Immature natural killer cell (primary cell): ENCODE results near the gene KCNJ16. TPM values are rescaled to one million over a fixed set of nuclear protein-coding genes. Genes with fewer than 3 reads are reported as not detected.

Experiments used
- DNase-seq, 3 donors: peaks; one replicate each; pipeline ENCODE4 v3.0.0; 2022; ENCODE audit warnings: mixed read lengths in 1 of 3
- H3K27ac Mint-ChIP-seq, 6 donors: one replicate each; pipeline ENCODE4 v1.8.0; 2020; ENCODE audit warnings: mixed read lengths in 6 of 6, mild to moderate bottlenecking in 5 of 6, inconsistent platforms in 4 of 6, moderate library complexity in 3 of 6
- H3K27me3 Mint-ChIP-seq, 3 donors: one replicate each; pipeline ENCODE4 v1.8.0; 2020 to 2021; ENCODE audit warnings: low read depth in 3 of 3, mild to moderate bottlenecking in 3 of 3, mixed read lengths in 3 of 3, moderate library complexity in 3 of 3, inconsistent platforms in 1 of 3
- H3K36me3 Mint-ChIP-seq, 3 donors: one replicate each; pipeline ENCODE4 v1.8.0; 2020; ENCODE audit warnings: mixed read lengths in 3 of 3, inconsistent platforms in 2 of 3, mild to moderate bottlenecking in 2 of 3
- H3K4me1 Mint-ChIP-seq, 2 donors: one replicate each; pipeline ENCODE4 v1.8.0; 2020; ENCODE audit warnings: inconsistent platforms in 2 of 2, mild to moderate bottlenecking in 2 of 2, mixed read lengths in 2 of 2, moderate library complexity in 1 of 2
- H3K4me3 Mint-ChIP-seq, 5 donors: one replicate each; pipeline ENCODE4 v1.8.0; 2020; ENCODE audit warnings: mild to moderate bottlenecking in 5 of 5, mixed read lengths in 5 of 5, inconsistent platforms in 3 of 5, moderate library complexity in 3 of 5
- H3K9me3 Mint-ChIP-seq, 6 donors: one replicate each; pipeline ENCODE4 v1.8.0; 2020; ENCODE audit warnings: mild to moderate bottlenecking in 6 of 6, mixed read lengths in 6 of 6, inconsistent platforms in 4 of 6, moderate library complexity in 3 of 6
- polyA plus RNA-seq, 3 donors: library from polyadenylated mRNA; unstranded; fragments of 300-500 nt; fragmentation: Illumina TruSeq; gene quantifications; one replicate each; pipeline ENCODE4 v1.2.3, GENCODE V29; 2021

KCNJ16 gene
- polyA plus RNA-seq, 3 donors from 2014 or later = not detected

DNA sequence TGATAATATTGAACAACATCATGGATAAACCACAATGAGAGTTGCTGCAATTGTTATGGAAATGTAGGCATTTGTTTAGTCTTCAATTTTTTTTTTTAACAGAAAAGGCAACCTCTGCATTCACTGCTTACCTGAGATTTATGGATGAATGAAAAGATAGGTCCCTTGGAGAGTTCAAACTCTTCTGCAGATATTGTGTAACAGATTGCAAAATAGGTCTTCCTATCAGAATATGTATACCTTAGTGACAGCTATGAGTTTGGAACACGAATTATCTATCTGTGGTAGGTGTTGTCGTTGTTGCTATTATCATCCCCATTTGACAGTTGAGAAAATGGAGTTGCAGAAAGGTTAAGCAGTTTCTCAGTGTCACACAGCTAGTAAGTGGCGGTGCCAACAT is 1.2 kb upstream of the KCNJ16 start:
- peaks cover 0 to 3% (median 0%) of the 10 kb centered on the region in 3 donors for H3K27me3 Mint-ChIP-seq
- no peak overlapping the region for H3K4me3 Mint-ChIP-seq
- no peaks in the 10 kb centered on the region for H3K4me1 Mint-ChIP-seq
- peaks cover 0 to 3% (median 0%) of the 10 kb centered on the region in 3 donors for H3K36me3 Mint-ChIP-seq
- no peak for DNase-seq
- H3K27ac Mint-ChIP-seq = no peak overlapping the region
- H3K9me3 Mint-ChIP-seq = peaks cover 0 to 10% (median 3%) of the 10 kb centered on the region in 6 donors

DNA sequence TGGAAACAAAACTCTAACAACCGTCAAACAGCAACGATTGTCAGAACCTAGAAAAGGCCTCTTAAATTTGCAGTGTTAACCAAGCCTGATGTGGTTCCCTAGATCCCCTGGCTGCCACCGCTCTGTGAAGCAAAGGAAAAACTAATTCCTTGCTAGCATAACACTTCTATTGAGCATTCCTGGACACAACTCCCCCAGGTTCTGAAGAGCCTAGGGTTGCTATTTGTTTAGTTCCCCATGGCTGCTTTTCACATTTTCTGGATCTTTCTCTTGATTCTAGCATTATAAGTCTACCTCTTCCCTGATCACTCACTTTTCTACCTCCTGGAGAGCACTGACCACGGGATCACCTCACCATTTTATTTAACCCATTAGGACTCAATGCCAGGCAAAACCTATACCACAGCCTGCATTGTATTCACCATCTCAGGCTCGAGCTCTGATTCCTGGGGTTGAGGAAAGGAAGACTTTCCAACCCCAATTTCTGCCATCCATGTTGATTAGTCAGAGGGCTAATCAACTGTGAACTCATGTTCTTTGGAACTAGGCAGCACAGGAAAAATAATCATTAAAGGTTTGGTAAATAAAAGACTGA is 692 bp upstream of the KCNJ16 start:
- no peak overlapping the region for H3K27ac Mint-ChIP-seq
- no peak for DNase-seq
- peaks cover 0 to 3% (median 0%) of the 10 kb centered on the region in 3 donors for H3K36me3 Mint-ChIP-seq
- peaks cover 0 to 3% (median 0%) of the 10 kb centered on the region in 3 donors for H3K27me3 Mint-ChIP-seq
- no peaks in the 10 kb centered on the region for H3K4me1 Mint-ChIP-seq
- H3K4me3 Mint-ChIP-seq = no peak overlapping the region
- H3K9me3 Mint-ChIP-seq = peaks cover 0 to 10% (median 3%) of the 10 kb centered on the region in 6 donors

DNA sequence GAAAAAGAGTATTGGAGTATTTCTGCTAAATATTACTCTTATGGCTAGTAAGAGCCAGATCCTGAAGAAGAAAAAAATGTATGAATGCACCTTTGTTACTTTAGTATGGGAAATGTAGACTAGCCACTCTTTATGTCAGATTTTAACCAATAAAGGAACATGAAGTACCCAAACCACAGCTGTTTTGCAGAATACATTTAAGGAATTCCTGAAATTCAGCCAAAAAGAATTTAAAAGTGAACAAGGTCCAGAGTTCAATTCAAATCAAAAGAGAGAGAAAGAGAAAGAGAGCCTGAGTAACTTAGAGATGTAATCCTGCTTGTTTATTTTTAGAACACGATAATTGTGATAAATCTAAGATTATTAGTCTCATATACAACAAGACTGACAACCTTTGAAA is 1.2 kb downstream of the KCNJ16 start:
- H3K4me3 Mint-ChIP-seq = no peak overlapping the region
- H3K4me1 Mint-ChIP-seq = no peaks in the 10 kb centered on the region
- peaks cover 0 to 10% (median 2%) of the 10 kb centered on the region in 6 donors for H3K9me3 Mint-ChIP-seq
- peaks cover 0 to 2% (median 2%) of the 10 kb centered on the region in 3 donors for H3K27me3 Mint-ChIP-seq
- H3K27ac Mint-ChIP-seq = no peak overlapping the region
- no peak for DNase-seq
- H3K36me3 Mint-ChIP-seq = peaks cover 0 to 3% (median 0%) of the 10 kb centered on the region in 3 donors

DNA sequence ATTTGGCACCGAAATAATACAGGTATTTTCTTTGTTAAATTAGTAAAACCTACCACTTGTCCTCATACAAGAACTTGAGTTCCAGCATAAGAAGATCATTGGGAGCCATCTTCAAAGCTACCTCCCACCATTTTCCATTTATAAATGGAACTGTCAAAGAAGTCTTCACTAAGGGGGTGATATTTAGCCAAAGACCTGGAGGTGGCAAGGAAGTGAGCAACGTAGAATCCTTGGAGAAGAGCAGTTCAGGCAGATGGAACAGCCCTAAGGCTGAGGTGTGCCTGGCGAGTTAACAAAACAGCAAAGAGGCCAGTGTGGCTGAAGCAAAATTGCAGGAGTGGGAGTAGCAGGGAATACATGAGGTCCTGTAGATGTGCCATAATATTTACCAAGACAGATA is 1.8 kb downstream of the KCNJ16 start:
- H3K4me1 Mint-ChIP-seq = no peaks in the 10 kb centered on the region
- H3K27me3 Mint-ChIP-seq = peaks cover 0 to 3% (median 2%) of the 10 kb centered on the region in 3 donors
- no peak for DNase-seq
- H3K9me3 Mint-ChIP-seq = peaks cover 0 to 12% (median 2%) of the 10 kb centered on the region in 6 donors
- H3K4me3 Mint-ChIP-seq = no peak overlapping the region
- no peak overlapping the region for H3K27ac Mint-ChIP-seq
- H3K36me3 Mint-ChIP-seq = peaks cover 0 to 3% (median 0%) of the 10 kb centered on the region in 3 donors

DNA sequence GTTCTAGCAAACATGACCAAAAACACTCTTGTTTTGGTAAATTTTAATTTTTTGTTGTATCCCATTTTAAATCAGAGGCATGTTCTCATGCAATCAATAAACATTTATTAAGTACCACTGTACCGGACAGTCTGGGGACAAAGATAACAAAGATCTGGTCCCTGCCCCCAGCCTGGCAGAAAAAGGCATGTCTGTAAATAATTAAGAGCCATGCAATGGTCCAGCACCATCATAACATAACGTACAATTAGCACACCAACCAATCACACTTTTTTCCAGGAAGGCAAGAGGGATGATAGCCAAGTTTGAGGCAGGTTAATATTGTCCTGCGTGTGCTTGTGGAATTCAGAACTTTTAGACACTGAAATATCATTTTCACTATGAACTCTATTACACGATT is 3.5 kb downstream of the KCNJ16 start:
- Mint-ChIP-seq H3K4me3 (no peak overlapping the region), H3K27ac (no peak overlapping the region), H3K9me3 (peaks cover 0 to 10% (median under 1%) of the 10 kb centered on the region in 6 donors), H3K4me1 (no peaks in the 10 kb centered on the region), H3K36me3 (peaks cover 0 to 3% (median 0%) of the 10 kb centered on the region in 3 donors), H3K27me3 (peaks cover 0 to 4% (median 3%) of the 10 kb centered on the region in 3 donors)
- DNase-seq = no peak

DNA sequence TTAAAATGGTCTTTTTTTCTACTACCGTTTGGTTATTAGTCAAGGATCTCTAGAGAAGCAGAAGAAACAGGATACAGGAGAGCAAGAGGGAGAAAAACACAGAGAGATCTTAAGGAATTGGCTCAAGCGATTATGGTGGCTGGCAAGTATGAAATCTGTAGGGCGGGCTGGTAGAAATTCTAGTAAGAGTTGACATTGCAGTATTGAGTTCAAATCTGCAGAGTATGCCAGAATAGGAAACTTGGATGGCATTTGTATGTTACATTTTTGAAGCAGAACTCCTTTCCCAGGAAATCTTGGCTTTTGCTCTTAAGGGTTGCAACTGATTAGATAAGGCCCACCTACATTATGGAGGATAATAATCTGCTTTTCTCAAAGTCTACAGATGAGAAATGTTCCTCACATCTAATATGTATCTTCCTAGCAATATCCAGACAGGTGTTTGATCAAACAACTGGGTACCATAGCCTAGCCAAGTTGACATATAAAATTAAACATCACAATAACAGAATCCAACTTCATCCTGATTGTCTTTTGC is 4.0 kb downstream of the KCNJ16 start:
- peaks cover 0 to 4% (median 3%) of the 10 kb centered on the region in 3 donors for H3K27me3 Mint-ChIP-seq
- peaks cover 0 to 3% (median 0%) of the 10 kb centered on the region in 3 donors for H3K36me3 Mint-ChIP-seq
- H3K4me3 Mint-ChIP-seq = no peak overlapping the region
- H3K9me3 Mint-ChIP-seq = peaks cover 0 to 10% (median under 1%) of the 10 kb centered on the region in 6 donors
- no peak for DNase-seq
- H3K27ac Mint-ChIP-seq = no peak overlapping the region
- H3K4me1 Mint-ChIP-seq = no peaks in the 10 kb centered on the region

DNA sequence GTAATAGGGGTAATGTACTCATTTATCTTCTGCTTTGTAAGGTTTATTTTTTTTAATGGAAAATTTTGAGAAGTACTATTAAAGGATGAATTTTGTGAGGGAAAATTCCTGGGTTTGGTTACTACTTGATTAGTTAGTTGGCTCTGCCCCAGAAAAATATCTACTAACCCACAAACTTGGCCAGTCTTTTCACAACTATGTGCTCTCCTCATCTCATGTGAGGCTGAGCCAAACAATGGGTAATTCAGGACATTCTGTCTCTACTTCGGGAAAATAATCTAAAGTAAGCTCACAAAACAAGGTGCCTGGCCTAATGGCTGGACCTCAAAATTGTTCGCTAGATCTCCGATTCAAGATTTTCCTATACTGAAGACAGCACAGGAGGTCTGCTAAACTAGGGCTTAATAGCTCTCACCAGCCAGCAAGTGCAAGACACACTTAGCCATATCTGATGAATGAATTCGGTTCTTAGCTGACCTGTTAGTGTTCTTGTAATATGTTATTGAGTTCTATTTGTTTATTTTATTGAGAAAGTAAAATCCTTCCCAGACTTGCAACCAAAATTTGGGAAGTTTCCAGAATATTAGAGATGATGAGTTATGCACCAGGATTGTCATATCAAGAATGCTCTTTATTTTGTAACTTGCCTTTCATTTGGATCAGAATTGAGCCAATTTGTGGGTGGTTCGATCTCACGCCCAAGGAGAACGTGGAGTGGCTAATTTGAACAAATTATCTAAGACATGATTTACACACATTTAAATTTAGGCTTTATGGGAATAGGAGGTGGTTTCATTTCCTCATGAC is 5.7 kb downstream of the KCNJ16 start:
- DNase-seq = no peak
- Mint-ChIP-seq H3K4me3 (no peak overlapping the region), H3K4me1 (no peaks in the 10 kb centered on the region), H3K9me3 (peaks cover 0 to 8% (median 0%) of the 10 kb centered on the region in 6 donors), H3K36me3 (no peaks in the 10 kb centered on the region), H3K27me3 (peaks cover 0 to 4% (median 3%) of the 10 kb centered on the region in 3 donors), H3K27ac (no peak overlapping the region)

DNA sequence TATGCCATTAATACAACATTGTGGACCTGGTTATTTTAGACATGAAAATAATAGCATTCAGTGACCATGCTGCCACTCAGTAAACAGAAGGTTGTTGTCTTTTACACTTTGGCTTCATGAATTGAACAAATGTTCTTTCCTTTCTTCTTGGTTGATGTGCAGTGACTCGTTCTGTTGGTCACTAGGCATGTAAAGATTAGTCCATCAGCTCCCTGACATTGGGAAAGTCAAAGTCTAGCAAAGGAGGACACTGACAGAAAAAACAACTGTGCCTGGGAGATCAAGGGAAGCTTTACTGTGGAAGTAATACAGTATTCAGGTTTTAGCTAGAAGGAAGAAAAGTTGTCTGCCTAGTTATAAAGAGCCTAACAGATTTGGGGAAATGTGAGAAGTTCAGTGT is 6.9 kb downstream of the KCNJ16 start:
- Mint-ChIP-seq H3K4me1 (no peaks in the 10 kb centered on the region), H3K27me3 (peaks cover 0 to 4% (median 3%) of the 10 kb centered on the region in 3 donors), H3K4me3 (no peak overlapping the region), H3K36me3 (no peaks in the 10 kb centered on the region), H3K9me3 (peaks cover 0 to 6% (median 0%) of the 10 kb centered on the region in 6 donors), H3K27ac (no peak overlapping the region)
- DNase-seq = no peak

DNA sequence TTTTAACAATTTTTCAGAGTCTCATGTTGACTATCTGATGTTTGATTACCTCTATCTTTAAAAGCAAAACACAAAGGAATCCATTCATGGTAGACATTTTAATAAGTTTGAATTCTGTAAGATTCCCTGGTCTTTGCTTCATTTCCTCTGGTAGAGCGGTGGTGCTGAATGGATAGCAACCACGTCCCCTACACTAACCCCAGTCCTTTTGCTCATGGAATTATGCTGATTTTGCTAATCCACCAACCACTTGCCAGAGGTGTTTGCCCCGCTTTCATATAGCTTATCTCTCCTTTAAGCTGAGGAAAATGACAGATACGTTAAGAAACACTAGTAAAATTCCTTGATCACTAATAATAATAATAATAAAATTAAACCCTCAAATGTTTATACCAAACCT is 9.5 kb downstream of the KCNJ16 start:
- H3K9me3 Mint-ChIP-seq = peaks cover 0 to 3% (median 0%) of the 10 kb centered on the region in 6 donors
- no peak for DNase-seq
- H3K4me3 Mint-ChIP-seq = no peak overlapping the region
- H3K27me3 Mint-ChIP-seq = peaks cover 1 to 4% (median 1%) of the 10 kb centered on the region in 3 donors
- no peak overlapping the region for H3K27ac Mint-ChIP-seq
- H3K36me3 Mint-ChIP-seq = no peaks in the 10 kb centered on the region
- H3K4me1 Mint-ChIP-seq = no peaks in the 10 kb centered on the region

DNA sequence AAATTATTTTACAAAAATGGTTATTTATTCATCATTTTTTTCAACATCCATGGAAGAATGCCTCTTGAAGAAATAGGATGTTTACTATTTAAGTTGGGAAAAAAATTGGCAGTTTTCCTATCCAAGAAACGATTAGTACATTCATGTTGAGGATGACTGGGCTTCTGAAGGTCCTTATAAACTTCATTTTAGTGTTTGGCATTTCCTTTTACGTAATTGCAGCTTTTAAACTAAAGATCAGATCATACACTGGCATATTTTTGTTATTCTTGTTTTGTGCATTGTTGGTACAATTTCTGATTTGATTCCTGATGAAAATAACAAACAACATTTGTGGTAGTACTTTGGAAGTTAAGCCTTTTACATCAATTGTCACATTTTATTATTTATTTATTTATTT is 11.5 kb downstream of the KCNJ16 start:
- H3K27me3 Mint-ChIP-seq = peaks cover 0 to 2% (median 1%) of the 10 kb centered on the region in 3 donors
- no peaks in the 10 kb centered on the region for H3K4me1 Mint-ChIP-seq
- no peak for DNase-seq
- no peak overlapping the region for H3K27ac Mint-ChIP-seq
- no peaks in the 10 kb centered on the region for H3K36me3 Mint-ChIP-seq
- H3K9me3 Mint-ChIP-seq = peaks cover 0 to 6% (median under 1%) of the 10 kb centered on the region in 6 donors
- no peak overlapping the region for H3K4me3 Mint-ChIP-seq

DNA sequence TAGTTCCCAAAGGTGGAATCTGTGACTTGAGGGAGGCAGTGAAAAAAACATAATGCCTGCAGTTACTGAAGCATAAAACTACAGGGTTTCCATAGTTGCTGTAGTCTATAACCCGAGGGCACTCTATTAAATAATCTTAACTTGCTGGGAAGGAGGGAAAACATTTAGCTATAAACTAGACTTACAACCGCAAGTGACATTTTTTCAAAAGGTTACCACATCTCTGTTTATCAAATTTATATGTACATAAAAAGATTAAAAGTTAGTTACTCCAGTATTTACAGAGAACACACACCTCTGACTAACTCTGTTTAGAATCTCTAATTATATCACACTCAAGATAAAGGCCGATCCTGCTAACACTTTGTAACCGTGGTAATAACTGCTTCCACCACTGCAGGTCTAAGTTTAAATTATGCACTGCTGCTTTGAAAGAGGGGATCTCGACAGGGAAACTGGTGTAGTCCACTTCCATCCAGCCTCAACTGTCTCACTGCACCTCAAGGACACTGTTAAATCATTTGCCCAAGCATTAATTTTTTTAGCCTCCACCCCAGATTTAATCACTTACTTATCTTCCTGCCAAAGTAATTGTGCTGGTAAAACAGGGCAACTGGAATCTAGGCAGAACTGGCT is 14.6 kb downstream of the KCNJ16 start:
- H3K27me3 Mint-ChIP-seq = peaks cover 0 to 1% (median 0%) of the 10 kb centered on the region in 3 donors
- no peak overlapping the region for H3K27ac Mint-ChIP-seq
- no peak overlapping the region for H3K4me3 Mint-ChIP-seq
- no peaks in the 10 kb centered on the region for H3K4me1 Mint-ChIP-seq
- no peaks in the 10 kb centered on the region for H3K36me3 Mint-ChIP-seq
- H3K9me3 Mint-ChIP-seq = peaks cover 0 to 6% (median 1%) of the 10 kb centered on the region in 6 donors
- DNase-seq = no peak

DNA sequence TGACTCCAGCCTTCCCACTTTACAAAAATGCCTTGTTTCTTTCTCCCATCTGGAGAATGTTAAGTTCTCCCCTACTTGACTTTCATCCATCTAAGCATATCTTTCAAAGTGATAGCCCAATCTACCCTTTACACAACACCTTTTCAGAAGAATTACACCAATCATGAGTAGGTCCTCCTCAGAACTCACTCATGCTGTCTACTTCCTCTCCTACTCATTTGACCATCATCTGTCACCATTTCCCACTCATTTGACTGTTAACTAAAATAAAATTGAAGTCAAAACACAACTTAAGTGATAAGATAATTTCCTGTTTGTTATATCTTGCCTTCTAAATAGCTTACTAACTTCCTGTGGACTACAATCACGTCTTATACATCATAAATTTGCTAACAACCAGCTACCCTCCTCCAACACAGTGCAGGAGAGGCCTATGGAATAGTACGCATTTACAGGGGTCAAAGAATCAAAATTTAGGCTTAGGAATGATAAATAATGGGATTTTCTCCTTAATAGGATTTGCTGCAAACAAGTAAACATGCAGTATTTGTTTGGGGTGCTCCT is 16.1 kb downstream of the KCNJ16 start:
- H3K9me3 Mint-ChIP-seq = peaks cover 0 to 6% (median 1%) of the 10 kb centered on the region in 6 donors
- H3K27ac Mint-ChIP-seq = no peak overlapping the region
- no peaks in the 10 kb centered on the region for H3K4me1 Mint-ChIP-seq
- DNase-seq = no peak
- no peak overlapping the region for H3K4me3 Mint-ChIP-seq
- no peaks in the 10 kb centered on the region for H3K36me3 Mint-ChIP-seq
- H3K27me3 Mint-ChIP-seq = peaks cover 0 to 1% (median 0%) of the 10 kb centered on the region in 3 donors

DNA sequence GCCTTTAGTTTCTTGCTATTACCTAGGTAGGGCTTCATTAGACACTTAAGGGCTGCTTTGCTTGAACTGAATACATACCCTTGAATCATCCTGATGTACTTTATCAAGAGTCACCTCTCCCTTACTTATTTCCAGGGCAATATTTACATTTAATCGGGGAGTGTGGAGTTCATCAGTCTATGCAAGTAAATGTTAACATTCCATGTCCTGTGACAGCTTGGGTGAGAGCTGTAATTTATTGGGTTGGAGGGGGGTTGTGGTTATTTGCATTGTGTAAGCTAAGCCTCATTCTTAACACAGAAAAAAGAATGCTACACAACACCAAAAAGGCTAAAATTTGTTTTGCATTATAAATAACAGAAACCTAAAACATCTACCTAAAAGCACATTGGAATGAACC is 16.7 kb downstream of the KCNJ16 start:
- Mint-ChIP-seq H3K4me3 (no peak overlapping the region), H3K27me3 (peaks cover 0 to 1% (median 0%) of the 10 kb centered on the region in 3 donors), H3K9me3 (peaks cover 0 to 6% (median 1%) of the 10 kb centered on the region in 6 donors), H3K4me1 (no peaks in the 10 kb centered on the region), H3K36me3 (no peaks in the 10 kb centered on the region), H3K27ac (no peak overlapping the region)
- no peak for DNase-seq
